NCI-H345 (cell line): Measurements from ENCODE around the gene LOC128125822.
A peak's percentile ranks its signal among the peaks of the same experiment; 100 is the strongest.

Experiments
- DNase-seq: peaks from one replicate; lab custom pipeline; 2025; lab: John Stamatoyannopoulos, UW

Gene LOC128125822

DNA sequence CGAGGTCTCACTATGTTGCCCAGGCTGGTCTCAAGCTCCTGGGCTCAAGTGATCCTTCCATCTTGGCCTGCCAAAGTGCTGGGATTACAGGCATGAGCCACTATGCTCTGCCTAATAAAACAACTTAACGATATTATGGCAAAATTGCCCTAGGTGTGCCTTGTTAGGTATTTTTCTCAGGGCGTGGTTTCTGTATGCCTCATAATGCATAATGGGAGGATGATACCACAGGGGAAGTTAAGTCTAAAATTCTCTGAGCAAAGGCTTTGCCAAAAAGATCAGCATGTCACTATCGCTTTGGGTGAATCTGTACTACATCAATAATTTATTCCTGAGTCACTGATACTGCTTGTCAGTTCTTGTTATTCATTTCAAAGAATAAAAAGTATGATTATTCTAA, 15.9 kb upstream of the LOC128125822 start:
- no peak for DNase-seq

DNA sequence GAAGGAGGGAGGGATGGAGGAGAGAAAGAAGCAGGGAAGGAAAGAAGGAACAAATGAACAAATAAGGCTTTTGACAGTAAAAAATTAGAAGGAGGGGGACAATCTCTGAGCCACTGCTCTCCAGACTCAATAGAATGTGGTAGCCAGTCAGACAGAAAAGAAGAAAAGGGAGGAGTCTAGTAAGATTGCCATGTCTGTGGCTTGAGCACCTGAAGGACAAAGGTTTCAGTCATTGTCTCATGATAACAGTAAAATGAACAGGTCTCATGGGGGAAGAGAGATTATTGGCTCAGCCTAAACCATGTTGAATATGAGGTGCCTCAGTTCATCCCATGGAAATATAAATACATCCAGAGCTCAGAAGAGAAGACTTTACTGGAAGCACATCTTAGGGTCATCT, 14.0 kb upstream of the LOC128125822 start:
- no peak for DNase-seq

DNA sequence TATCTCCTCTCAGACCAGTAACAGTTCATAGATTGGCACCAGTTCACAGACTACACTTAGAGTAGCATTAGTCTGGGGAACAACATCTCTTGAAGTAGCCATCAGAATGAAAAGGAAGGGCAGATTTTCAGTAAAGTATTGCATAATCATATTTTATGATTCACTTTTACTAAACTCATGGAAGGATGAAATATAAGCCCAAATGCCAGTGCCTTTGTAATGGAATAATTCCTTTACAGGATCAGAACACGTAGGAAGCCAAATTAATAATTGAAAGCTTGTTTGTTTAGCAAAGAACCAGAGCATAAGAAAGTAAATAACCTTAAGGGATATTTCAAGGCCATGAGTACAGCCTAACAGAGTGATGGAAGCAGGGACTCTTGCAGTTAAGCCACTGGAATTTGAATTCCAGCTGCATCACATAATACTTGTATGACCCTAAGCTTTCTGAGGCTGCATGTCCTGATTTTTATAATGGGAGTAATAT, 11.4 kb upstream of the LOC128125822 start:
- DNase-seq, result no peak

DNA sequence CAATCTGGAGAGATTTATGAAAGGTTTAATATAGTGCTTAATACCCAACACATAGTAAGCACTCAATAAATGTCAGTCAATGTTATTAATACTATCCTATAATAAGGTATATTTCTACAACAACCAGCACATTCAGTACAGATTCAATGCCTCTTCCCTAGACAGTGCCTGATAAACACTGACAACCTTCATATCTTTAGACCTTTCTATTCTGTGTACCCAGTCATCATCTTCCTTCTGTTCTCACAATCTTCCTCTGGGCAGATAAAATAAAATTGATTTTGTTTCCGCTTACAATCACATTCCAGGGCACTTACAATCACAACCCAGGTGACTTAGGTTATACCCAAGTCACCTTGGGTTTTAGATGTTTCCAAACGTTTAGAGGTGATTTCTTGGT, 11.0 kb upstream of the LOC128125822 start:
- no peak for DNase-seq

DNA sequence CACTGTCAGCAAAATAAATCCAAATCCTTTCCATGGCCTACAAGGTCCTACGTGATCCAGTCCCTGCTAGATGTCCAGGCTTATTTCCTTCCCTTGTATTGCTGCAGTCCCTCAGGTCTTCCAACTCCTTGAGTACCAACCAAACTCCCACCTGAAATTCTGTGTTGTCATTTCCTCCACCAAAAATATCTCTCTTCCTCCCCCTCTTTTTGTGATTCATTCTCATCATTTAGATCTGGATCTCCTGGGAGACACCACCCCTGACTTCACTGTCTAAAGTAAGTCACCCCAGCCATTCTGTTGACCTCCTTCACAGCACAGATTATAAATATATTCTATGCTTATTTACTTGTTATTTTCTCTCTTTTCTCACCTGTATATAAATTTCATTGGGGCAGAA, 9.0 kb upstream of the LOC128125822 start:
- no peak for DNase-seq

DNA sequence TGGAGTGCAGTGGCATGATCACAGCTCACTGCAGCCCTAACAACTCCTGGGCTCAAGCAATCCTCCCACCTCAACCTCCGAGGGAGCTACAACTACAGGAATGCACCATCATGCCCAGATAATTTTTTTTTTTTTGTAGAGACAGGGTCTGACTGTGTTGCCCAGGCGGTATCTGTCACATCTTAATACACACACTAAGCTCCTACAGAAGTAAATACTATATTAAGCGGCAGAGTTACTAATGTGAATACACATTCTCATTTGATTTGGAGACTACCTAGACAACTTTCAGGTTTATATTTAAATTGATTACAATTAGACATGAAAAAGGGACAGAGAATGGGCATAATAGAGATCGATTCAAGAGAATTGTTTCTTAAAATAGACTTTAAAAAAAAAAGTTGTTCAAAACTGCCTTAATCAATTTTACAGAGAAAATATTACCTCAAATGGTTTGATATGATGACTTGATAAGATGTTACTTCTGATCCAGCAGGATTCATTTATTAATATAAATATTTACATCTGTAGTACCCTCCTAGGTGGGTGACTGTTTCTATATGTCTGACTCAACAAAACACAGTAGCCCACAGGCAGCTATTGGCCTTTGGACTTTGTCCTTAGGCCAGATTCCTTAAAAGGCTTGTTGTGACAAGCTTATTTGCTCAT, 7.1 kb upstream of the LOC128125822 start:
- no peak for DNase-seq

DNA sequence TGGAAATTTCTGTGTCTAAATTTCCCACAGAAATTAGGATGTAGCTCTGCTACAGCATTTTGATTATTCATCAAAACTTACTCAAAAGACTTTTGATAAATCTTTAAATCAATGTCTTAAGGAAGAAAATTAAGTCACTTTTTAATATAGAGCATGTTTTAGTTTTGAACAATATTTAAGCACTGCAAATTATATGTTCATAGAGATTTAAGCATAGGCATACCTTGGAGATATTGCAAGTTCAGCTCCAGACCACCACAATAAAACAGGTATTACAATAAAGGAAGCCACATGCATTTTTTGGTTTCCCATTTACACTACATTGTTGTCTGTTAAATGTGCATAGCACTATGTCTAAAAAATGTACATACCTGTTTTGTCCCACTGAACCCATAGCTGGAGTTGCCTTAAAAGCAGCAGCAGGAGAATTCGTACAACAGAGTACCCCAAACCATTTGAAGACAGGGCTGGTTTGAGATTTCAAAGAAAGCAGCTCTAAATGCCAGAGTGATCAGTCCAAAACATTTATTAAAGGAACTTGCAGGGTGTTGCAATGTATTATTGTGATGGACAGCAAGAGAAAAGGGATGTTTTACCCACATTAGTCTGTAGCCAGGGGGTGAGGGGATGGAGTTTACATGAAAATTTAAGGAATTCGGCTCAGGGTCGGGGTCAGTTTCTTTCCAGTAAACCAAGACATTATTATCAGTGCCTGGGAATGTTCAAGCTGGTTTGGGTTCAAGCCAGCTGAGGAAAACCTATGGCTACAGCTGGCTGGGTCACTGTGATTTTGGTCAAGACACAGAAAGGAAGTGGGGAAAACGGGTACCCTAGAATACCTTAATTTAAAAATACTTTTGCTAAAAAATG, 6.3 kb upstream of the LOC128125822 start:
- DNase-seq, result no peak

DNA sequence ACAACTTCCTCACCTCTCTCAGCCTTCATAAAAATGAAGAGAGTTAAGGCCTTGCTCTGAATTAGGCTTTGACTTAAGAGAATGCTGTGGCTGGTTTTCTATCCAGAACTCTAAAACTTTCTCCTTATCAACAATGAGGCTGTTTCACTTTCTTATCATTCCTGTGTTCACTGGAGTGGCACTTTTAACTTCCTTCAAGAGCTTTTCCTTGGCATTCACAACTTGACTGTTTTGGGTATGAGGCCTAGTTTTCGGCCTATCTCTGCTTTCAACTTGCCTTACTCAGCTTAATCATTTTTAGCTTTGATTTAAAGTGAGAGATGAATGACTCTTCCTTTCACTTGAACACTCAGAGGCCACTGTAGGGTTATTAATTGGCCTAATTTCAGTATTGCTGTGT, 4.3 kb upstream of the LOC128125822 start:
- no peak for DNase-seq

DNA sequence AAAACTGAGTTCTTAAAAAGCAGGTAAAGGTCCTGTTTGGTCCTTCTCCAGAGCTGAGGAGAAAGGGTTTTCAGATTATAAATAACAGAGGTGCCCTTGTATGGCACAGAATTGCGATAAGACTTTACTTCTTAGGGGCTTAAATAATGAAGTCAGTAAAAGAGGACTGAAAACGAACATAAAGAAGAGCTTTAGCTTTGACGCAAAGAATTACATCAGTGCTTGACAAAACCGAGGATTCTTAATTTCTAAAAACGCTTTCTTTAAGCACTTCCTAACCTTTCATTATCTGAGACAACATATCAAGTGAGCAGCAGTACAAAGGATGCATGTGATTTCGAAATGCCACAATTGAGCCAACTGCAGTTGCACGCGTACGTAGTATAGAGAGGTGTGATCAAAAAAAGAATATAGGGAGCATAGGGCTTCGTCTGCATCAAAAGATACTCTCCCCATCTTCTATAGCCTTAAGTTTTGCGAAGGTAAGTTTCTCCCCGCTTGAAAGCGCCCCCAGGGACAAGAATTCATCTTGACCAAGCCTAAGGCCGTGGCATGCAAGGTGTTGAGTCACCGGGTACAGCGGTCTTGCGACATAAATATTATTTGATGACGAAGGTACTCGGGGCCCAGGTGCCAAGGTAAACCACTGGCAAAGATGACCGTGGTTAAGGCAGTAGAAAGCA, 778 bp upstream of the LOC128125822 start:
- DNase-seq, result no peak

DNA sequence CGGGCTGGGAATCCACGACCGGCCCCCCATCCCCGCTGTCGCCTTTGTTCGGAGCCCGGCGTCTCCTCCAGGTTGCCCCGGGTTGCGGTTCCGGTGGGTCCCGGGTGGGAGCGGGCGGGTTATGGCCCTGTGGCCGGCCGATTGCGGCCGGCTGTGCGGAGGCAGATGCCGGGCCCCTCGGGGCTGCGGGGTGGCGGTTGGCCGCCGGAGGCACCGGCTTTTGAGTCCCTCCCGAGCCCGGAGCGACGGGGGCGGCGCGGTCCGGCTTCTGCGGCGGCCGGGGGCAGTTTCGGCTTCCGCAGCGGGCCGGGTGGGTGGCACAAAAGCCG, 431 bp downstream of the LOC128125822 start:
- DNase-seq, result peak; percentile 39

DNA sequence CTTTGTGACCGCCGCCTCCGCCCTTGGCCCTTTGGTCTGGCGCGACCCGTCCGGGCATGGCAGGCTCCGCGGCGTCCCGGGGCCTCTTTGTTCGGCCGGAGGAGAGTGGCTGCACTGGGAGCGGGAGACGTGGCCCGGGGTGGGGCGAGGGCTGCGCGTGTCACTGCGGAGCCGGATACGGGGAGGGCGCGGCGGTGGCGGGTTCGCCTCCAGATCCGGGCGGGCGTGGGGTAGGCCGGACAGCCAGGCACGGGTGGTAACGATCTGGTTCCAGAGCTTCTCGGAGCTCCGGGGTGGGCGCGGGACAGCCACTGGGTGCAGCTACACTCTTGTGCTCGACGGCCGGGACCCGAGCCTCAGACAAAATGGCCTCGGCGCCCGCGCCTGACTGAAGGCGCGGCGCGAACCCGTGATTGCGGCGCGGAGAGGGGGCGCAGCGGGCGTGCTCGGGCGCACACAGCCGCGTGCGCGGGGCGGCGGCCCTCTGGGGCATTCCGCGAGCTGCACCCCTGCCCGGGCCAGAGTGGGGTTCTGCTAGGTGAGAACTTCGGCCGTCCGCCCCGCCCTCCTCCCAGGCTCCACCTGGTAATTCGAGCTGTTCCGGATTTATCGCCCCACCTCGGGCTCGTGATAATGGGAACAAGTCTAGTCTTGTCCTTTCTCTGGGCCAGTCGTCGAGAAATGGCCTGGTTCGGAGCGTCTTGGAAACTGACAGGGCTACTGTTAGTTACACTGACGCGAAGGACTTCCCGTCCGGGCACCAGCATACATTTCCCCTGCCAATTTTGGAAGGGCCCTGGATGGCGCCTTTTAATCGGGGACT, 1.0 kb downstream of the LOC128125822 start:
- peak; percentile 87 for DNase-seq

DNA sequence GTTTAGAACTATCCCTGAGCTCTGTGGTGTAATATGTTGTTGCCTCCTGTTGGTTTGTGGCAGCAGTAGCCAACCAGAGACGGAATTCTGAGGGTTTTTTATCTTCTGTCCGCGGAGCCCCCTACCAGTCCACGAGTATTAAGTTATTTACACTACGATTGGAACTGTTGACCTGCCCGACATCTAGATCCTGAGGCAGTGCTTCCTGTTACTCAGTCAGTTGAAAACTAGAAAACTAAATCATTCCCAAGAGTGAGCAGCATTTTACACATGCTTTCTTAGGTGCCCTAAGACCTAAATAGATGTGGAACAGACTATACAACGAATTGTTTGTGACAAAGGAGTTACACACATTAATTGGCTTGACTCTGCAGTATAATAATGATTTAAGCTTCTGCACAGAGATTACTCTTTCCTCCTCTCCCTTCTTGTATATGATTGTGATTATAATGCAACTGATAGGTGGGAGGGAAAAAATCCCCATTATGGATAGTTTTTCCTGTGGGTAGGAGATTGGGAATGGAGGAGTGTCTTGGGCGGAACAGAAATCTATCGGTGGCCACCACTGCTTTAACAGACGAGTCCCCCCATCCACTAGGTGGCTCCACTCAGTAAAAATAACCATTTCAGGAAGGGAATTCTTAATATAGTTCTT, 1.7 kb downstream of the LOC128125822 start:
- DNase-seq, result peak; percentile 61

DNA sequence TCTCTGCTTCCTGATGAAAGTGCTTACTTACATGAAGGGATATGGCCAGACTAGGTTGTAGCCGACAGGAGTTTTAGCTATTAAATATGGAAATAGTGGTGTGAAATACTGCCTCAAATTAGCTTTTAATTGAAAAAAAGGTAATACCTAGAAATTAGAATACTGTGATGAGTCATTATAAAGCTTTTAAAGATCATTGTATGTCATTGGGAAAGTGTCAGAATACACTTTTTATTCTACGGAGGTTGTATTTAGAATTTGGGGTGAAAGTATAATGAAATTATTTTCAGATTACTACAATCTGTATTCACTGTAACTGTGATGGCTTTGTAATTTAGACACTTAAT, 2.2 kb downstream of the LOC128125822 start:
- DNase-seq, result no peak

DNA sequence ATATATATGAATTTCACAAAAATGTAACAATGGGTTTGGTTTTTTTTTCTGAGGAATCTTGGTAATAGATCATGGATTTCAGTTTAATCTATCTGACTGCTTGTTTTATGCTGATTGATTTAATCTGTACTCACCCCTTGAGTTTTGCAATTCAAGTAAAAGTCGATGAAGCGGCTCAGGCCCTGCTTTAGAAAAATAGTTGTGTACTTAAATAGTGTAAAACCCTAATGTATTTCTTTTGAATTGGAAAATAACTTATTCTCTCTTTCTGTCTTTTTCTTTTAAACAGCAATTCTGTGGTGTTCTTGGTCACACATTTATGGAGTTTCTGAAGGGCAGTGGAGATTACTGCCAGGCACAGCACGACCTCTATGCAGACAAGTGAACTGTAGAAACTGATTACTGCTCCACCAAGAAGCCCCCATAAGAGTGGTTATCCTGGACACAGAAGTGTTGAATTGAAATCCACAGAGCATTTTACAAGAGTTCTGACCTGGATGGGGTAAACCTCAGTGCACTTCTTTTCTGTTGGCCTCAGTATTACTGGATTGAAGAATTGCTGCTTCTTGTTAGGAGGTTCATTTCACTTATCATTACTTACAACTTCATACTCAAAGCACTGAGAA, 4.0 kb downstream of the LOC128125822 start:
- no peak for DNase-seq

DNA sequence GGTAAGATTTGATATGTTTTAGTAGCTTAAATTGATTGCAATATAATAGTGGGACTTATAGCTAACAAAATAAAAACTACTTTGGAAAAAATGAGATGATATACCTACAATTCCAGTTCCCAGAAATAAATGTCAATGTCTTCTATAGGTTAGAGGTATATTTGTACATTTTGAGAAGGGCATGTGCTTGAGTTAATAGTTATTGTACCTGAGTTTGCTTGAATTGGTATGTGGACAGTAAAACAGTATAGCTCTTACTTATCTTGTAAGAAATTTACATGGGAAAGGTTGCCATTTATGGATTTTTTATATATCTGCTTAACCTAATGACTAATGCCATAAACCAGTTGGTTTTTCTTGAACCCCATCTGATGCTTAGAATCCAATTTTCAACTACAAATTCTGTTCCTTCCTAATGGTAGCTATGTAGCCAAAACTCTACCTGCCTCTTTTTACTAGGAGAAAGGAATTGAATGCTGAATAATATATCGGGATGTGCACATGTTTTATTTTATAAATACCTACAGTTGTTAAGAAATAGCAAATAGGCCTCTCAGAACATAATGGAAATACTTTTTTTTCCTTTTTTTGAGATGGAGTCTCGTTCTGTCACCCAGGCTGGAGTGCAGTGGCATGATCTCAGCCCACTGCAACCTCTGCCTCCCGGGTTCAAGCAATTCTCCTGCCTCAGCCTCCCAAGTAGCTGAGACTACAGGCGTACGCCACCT, 4.9 kb downstream of the LOC128125822 start:
- DNase-seq, result no peak

DNA sequence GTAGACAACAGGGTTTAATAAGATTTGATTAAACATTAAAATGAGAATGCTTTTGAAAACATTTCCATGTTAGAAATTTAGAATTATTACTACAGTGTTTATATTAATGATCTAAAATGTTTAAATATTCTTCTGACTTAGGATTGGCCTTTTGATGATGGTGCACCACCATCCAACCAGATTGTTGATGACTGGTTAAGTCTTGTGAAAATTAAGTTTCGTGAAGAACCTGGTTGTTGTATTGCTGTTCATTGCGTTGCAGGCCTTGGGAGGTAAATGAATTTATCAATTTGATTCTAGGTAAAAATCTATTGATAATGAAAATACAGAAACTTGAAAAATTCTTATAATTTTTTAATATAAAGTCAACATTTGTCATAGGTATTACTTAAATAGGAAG, 6.5 kb downstream of the LOC128125822 start:
- no peak for DNase-seq

DNA sequence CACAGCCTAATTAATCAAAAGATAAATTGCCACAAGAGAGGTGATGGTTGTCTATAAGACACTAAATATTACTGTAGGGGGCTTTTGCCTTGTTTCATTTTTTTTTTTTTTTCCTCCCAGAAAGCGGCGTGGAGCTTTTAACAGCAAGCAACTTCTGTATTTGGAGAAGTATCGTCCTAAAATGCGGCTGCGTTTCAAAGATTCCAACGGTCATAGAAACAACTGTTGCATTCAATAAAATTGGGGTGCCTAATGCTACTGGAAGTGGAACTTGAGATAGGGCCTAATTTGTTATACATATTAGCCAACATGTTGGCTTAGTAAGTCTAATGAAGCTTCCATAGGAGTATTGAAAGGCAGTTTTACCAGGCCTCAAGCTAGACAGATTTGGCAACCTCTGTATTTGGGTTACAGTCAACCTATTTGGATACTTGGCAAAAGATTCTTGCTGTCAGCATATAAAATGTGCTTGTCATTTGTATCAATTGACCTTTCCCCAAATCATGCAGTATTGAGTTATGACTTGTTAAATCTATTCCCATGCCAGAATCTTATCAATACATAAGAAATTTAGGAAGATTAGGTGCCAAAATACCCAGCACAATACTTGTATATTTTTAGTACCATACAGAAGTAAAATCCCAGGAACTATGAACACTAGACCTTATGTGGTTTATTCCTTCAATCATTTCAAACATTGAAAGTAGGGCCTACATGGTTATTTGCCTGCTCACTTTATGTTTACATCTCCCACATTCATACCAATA, 7.8 kb downstream of the LOC128125822 start:
- DNase-seq, result no peak

DNA sequence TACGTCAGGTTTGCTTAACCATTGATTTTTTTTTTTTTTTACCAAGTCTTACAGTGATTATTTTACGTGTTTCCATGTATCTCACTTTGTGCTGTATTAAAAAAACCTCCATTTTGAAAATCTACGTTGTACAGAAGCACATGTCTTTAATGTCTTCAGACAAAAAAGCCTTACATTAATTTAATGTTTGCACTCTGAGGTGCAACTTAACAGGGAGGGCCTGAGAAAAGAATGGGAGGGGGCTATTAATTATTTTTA, 8.4 kb downstream of the LOC128125822 start:
- no peak for DNase-seq

DNA sequence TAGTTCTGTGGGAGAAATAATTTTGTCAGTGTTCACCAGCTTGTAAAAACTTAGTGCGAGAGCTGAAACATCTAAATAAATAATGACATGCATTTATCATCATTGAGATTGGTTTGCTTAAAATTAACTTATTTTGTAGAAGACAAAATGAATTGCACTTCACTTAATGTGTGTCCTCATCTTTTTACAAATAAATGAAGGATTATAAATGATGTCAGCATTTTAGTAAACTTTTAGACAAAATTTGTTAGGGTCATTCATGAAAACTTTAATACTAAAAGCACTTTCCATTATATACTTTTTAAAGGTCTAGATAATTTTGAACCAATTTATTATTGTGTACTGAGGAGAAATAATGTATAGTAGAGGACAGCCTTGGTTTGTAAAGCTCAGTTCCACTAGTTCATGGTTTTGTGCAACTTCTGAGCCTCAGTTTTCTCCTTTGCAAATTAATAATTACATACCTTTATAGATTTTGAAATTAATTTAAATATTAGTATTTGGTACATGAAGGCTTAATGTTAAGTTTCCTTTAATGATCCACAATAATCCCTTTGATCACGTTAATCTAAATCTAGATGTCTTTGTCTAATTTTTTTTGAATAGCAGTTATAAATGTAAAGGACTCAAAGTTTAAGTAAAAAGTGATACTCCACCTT, 9.2 kb downstream of the LOC128125822 start:
- no peak for DNase-seq
